HepG2 (cell line): ENCODE measurements around the gene NARF. TPM values are rescaled to one million over a fixed set of nuclear protein-coding genes. Genes with fewer than 3 reads are reported as not detected.
A peak's percentile ranks its signal among the peaks of the same experiment; 100 is the strongest.

Source experiments
- EP300 ChIP-seq, 3 experiments: sonication (generic) in 1 of 3; formaldehyde crosslinking in 1 of 3; IDR thresholded peaks; 2 replicates each; pipeline versions ENCODE4 v1.5.1 to v1.6.1; 2011 to 2020; ENCODE audit warnings: low read depth in 2 of 3, low read length in 2 of 3, borderline replicate concordance in 1 of 3, improper control_type of control experiment in 1 of 3, mild to moderate bottlenecking in 1 of 3, missing genetic modification reagents in 1 of 3, moderate library complexity in 1 of 3
- FOXJ3 ChIP-seq: sonication (generic); formaldehyde crosslinking; IDR thresholded peaks from 2 replicates; pipeline ENCODE4 v1.4.0; 2020; ENCODE audit warnings: missing genetic modification reagents, mild to moderate bottlenecking, borderline replicate concordance
- KLF11 ChIP-seq: IDR thresholded peaks from 2 replicates; pipeline ENCODE4 v1.6.1; 2016; ENCODE audit warnings: missing compliant biosample characterization
- NR1H2 ChIP-seq: sonication (generic); formaldehyde crosslinking; IDR thresholded peaks from 2 replicates; pipeline ENCODE4 v1.8.1; 2022; ENCODE audit warnings: low read depth, missing genetic modification reagents, borderline replicate concordance
- NR2F6 ChIP-seq, 2 experiments: IDR thresholded peaks; 2 replicates each; pipeline ENCODE4 v1.6.1; 2016; ENCODE audit warnings: antibody characterized with exemption in 1 of 2, mild to moderate bottlenecking in 1 of 2
- ONECUT2 ChIP-seq: sonication (generic); formaldehyde crosslinking; IDR thresholded peaks from 2 replicates; pipeline ENCODE4 v1.4.0; 2020; ENCODE audit warnings: missing genetic modification reagents
- PHB2 ChIP-seq: fragments of 450-650 bp; IDR thresholded peaks from 2 replicates; pipeline ENCODE4 v1.6.1; 2018; ENCODE audit not compliant: partially characterized antibody
- RAD21 ChIP-seq: fragments of 450-650 bp; formaldehyde crosslinking; IDR thresholded peaks from 2 replicates; pipeline ENCODE4 v1.5.0; 2020; ENCODE audit warnings: mild to moderate bottlenecking
- RFX5 ChIP-seq: IDR thresholded peaks from 2 replicates; pipeline ENCODE4 v1.6.1; 2011; ENCODE audit warnings: low read depth, low read length, improper control_type of control experiment
- SIN3B ChIP-seq: fragments of 150-350 bp; IDR thresholded peaks from 2 replicates; pipeline ENCODE4 v1.6.1; 2014; ENCODE audit warnings: low read length
- TBX2 ChIP-seq: sonication (generic); formaldehyde crosslinking; IDR thresholded peaks from 2 replicates; pipeline ENCODE4 v1.5.0; 2020; ENCODE audit warnings: missing genetic modification reagents, mild to moderate bottlenecking, borderline replicate concordance
- ZNF83 ChIP-seq: sonication (generic); formaldehyde crosslinking; IDR thresholded peaks from 2 replicates; pipeline ENCODE4 v1.4.0; 2020; ENCODE audit warnings: missing genetic modification reagents, mild to moderate bottlenecking, borderline replicate concordance
- polyA plus RNA-seq, 8 experiments: library from polyadenylated mRNA; depleted of rRNA in 3 of 8; stranded (reverse) in 7 of 8; unstranded in 1 of 8; fragments of >200 nt; fragmentation: Illumina TruSeq in 4 of 8; extraction: Trizol in 4 of 8; gene quantifications; 2 replicates each; pipeline versions ENCODE4 v1.2.1 to v1.2.3, GENCODE V29; 2011 to 2016; ENCODE audit warnings: low read depth in 4 of 8, missing spikeins in 1 of 8, mixed read lengths in 1 of 8; ENCODE audit not compliant: insufficient read depth in 1 of 8
- total RNA-seq, 5 experiments: library from RNA; depleted of rRNA; stranded (reverse); fragments of >200 nt; fragmentation: Illumina TruSeq; extraction: Trizol; gene quantifications; 2 replicates each; pipeline ENCODE4 v1.2.3, GENCODE V29; 2016; ENCODE audit warnings: low read depth in 1 of 5
- TF ChIP-seq, protein P1 (sequence below): sonication (generic); formaldehyde crosslinking; IDR thresholded peaks from 2 replicates; pipeline ENCODE4 v1.8.1; 2023; ENCODE audit warnings: mild to moderate bottlenecking, missing genetic modification reagents, borderline replicate concordance
- TF ChIP-seq, protein P2 (sequence below): sonication (generic); formaldehyde crosslinking; IDR thresholded peaks from 2 replicates; pipeline ENCODE4 v1.4.0; 2020; ENCODE audit warnings: missing genetic modification reagents
- TF ChIP-seq, protein P3 (sequence below), 2 experiments: sonication (generic) in 1 of 2; formaldehyde crosslinking in 1 of 2; IDR thresholded peaks; 2 replicates each; pipeline versions ENCODE4 v1.6.1 to v1.9.0; 2014 to 2022; ENCODE audit warnings: antibody characterized with exemption in 1 of 2, borderline replicate concordance in 1 of 2, inconsistent platforms in 1 of 2, low read depth in 1 of 2, missing genetic modification reagents in 1 of 2

The NARF gene
- total and polyA plus RNA-seq, 2 of the 13 experiments (the other 11 are each of a cell fraction or from before 2014, with no cell fraction given): 61.1 to 144 TPM

DNA sequence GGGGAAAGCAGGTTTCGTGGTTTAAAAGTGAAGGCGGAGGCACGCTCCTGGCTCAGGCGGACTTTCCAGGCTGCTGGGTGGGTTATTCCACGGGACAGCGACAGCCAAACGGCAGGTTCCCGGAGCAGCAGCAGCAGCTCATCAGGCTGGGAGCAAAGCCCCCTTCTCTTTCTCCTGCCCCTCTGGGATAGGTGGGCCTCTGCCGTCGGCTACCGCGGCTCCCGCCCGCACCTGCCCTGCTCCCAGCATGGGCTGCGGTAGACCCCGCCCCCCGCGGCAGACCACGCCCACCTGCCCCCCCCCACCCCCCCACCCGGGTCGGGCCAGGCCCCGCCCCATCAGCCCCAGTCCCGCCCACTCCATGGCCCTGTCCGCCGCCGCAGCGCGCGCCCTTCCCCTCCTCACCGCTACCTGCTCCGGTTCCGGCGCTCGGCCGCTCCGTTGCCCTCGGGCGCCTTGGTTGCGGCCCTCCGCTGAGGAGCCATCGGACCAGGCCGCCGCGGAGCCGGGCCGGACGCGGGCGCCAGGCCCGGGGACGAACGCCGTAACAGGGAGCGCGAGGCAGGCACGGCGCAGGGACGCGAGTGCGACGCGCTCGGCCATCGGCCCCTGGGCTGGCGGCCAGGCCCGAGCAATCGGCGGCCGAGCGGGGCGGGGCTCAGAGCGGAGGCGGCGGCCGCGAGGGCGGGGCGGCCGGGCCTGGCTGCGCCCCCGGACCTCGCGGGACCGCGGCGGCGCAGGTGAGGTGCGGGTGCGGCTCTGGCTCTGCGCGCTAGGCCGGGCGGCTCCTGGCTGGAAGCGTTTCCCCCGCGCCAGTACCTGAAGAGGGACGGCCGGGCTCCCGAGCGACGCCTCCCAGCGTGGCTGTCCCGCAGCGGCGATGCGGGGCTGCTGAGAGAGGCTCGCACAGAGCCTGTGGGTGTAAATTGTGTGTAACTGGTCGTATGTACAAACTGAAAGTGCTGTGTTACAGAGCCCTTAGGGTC is 40.2 kb upstream of the NARF start, which contains the start of the genes HEXD and OGFOD3 (continued):
- TF ChIP-seq, protein P1, sequence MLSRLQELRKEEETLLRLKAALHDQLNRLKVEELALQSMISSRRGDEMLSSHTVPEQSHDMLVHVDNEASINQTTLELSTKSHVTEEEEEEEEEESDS (CRISPR knock-in tag): 0 out of 2 replicates have a peak, but pooled peaks have one; percentile 91
- 0 out of 2 replicates have a peak, but pooled peaks have one; percentile 59 for TF ChIP-seq ZNF83 (CRISPR knock-in tag)
- no peak for TF ChIP-seq NR2F6 (IDR thresholded peaks at IDR 0.05)
- TF ChIP-seq NR2F6 (CRISPR knock-in tag; IDR thresholded peaks at IDR 0.05): no peak
- 0 out of 2 replicates have a peak, but pooled peaks have one; percentile 43 for TF ChIP-seq KLF11 (CRISPR knock-in tag)
- TF ChIP-seq TBX2 (CRISPR knock-in tag): peak; percentile 49
- TF ChIP-seq NR1H2 (CRISPR knock-in tag): peak; percentile 71; the same call in 1 of the 2 replicates
- TF ChIP-seq EP300 (IDR thresholded peaks at IDR 0.05; ENCODE audit: low read depth in 2 of 2, low read length in 2 of 2): peak in 1 of 2 experiments; percentile 28; a peak in 1 of 4 replicates
- no peak for TF ChIP-seq EP300 (CRISPR knock-in tag; IDR thresholded peaks at IDR 0.05; ENCODE audit: borderline replicate concordance)
- no peak for TF ChIP-seq RFX5
- TF ChIP-seq, protein P2, sequence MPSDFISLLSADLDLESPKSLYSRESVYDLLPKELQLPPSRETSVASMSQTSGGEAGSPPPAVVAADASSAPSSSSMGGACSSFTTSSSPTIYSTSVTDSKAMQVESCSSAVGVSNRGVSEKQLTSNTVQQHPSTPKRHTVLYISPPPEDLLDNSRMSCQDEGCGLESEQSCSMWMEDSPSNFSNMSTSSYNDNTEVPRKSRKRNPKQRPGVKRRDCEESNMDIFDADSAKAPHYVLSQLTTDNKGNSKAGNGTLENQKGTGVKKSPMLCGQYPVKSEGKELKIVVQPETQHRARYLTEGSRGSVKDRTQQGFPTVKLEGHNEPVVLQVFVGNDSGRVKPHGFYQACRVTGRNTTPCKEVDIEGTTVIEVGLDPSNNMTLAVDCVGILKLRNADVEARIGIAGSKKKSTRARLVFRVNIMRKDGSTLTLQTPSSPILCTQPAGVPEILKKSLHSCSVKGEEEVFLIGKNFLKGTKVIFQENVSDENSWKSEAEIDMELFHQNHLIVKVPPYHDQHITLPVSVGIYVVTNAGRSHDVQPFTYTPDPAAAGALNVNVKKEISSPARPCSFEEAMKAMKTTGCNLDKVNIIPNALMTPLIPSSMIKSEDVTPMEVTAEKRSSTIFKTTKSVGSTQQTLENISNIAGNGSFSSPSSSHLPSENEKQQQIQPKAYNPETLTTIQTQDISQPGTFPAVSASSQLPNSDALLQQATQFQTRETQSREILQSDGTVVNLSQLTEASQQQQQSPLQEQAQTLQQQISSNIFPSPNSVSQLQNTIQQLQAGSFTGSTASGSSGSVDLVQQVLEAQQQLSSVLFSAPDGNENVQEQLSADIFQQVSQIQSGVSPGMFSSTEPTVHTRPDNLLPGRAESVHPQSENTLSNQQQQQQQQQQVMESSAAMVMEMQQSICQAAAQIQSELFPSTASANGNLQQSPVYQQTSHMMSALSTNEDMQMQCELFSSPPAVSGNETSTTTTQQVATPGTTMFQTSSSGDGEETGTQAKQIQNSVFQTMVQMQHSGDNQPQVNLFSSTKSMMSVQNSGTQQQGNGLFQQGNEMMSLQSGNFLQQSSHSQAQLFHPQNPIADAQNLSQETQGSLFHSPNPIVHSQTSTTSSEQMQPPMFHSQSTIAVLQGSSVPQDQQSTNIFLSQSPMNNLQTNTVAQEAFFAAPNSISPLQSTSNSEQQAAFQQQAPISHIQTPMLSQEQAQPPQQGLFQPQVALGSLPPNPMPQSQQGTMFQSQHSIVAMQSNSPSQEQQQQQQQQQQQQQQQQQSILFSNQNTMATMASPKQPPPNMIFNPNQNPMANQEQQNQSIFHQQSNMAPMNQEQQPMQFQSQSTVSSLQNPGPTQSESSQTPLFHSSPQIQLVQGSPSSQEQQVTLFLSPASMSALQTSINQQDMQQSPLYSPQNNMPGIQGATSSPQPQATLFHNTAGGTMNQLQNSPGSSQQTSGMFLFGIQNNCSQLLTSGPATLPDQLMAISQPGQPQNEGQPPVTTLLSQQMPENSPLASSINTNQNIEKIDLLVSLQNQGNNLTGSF: peak; percentile 84; the same call in 1 of the 2 replicates
- TF ChIP-seq ONECUT2: no peak
- TF ChIP-seq PHB2: no peak
- peak; percentile 84 for TF ChIP-seq RAD21
- TF ChIP-seq, protein P3, sequence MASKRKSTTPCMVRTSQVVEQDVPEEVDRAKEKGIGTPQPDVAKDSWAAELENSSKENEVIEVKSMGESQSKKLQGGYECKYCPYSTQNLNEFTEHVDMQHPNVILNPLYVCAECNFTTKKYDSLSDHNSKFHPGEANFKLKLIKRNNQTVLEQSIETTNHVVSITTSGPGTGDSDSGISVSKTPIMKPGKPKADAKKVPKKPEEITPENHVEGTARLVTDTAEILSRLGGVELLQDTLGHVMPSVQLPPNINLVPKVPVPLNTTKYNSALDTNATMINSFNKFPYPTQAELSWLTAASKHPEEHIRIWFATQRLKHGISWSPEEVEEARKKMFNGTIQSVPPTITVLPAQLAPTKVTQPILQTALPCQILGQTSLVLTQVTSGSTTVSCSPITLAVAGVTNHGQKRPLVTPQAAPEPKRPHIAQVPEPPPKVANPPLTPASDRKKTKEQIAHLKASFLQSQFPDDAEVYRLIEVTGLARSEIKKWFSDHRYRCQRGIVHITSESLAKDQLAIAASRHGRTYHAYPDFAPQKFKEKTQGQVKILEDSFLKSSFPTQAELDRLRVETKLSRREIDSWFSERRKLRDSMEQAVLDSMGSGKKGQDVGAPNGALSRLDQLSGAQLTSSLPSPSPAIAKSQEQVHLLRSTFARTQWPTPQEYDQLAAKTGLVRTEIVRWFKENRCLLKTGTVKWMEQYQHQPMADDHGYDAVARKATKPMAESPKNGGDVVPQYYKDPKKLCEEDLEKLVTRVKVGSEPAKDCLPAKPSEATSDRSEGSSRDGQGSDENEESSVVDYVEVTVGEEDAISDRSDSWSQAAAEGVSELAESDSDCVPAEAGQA (IDR thresholded peaks at IDR 0.05; ENCODE audit: low read depth): peak; percentile 60; the same call in 1 of the 2 replicates
- TF ChIP-seq, protein P3 (CRISPR knock-in tag; IDR thresholded peaks at IDR 0.05; ENCODE audit: borderline replicate concordance): 0 out of 2 replicates have a peak, but pooled peaks have one; percentile 76
- TF ChIP-seq FOXJ3 (CRISPR knock-in tag): no peak
- TF ChIP-seq SIN3B: peak; percentile 72; the same call in 1 of the 2 replicates
